Activated CD4-positive, alpha-beta T cell treated with anti-CD3 and anti-CD28 coated beads, Interleukin-10, Interleukin-2, amounts not matched to agents 100 ng/mL and 50 ng/mL, durations not matched to agents 16 hours and 8 hours (primary cell): ENCODE data around the gene BNC2.

Experiments
- DNase-seq: peaks from one replicate; pipeline ENCODE4 v3.0.0-alpha.2; 2020

The BNC2 gene

DNA sequence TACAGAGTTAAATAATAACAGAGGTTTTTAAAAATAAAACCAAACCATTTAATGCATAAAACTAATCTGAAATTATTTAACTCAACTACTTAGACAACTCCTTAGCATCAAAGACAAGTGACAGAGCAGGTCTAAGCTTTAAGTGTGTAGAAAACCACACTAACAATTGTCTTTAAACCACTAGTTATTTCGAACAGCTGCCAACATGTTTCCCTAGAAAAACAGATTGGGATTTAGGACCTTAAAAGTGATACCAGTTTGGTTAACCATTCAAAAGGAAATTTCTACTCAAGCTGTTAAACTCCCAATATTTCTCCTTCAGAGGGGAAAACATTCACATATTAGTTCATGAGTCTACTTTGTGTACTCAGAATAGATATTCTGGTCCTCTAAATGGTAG, 208.7 kb downstream of the BNC2 start:
- no peak for DNase-seq

DNA sequence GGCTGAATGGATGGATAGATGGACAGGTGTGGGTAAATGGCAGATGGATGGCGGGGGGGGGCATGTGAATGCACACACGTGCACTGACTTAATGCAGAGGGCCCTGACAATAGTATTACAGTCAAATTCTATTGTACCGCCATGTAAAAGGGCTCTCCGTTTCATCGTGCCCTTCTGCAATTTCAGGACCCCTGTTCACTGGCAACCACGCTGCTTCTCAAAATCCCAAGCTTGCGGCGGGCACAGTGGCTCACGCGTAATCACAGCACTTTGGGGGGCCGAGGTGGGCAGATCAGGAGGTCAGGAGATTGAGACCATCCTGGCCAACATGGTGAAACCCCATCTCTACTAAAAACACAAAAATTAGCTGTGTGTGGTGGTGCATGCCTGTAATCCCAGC, 211.4 kb downstream of the BNC2 start:
- DNase-seq = no peak

DNA sequence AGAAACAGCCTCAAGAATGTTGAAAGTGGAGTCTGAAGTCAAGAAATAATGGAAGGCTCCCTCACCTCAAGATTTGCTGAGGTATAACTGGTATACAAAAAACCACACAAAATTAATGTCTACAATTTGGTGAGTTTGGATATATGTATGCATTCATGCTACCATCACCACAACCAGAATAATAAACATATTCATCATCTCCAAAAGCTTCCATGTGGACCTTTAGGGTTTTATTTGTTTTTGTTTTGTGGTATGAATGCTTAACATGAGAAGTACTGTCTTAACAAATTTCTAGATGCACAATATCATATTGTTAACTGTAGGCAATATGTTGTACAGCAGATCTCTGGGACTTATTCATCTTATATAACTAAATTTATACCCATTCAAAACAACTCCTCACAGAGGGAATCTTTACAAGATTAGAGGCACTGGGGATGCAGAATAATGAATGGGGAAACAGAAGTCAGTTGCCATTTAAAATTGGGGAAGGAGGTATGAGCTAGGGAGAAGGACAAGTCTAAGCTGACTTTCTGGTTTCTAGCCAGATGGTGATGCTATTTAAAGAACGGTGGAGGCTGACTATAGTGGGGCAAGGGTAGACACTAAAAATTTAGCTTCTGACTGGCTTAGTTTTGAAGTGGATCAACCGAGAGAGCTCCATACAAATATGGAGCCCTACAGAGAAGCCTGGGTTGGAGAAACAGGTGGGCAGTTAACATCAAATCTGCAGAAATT, 213.9 kb downstream of the BNC2 start:
- no peak for DNase-seq

DNA sequence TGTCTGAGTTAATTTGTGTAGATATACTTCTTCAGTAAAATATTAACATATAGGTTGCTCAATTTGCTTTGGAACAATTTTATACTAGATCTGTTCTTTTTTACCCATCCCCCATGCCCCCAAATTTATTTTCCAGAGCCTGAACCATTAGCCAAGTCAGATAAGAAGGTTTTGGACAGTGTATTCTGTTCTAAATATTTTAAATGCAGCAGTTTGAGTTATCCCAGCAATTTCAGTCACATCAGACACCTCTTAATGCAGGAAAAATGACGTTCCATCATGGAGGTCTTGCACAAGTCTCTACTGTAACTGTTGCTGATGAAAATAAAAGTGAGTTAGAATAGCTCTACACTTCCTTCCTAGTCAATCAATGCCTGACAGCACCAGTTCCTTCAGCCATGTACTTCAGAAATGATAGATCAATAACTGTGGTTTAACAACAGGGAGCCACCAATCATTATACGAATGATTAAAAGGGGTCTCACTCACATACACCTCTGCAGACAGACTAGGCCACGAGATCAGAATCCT, 215.8 kb downstream of the BNC2 start:
- DNase-seq = no peak

DNA sequence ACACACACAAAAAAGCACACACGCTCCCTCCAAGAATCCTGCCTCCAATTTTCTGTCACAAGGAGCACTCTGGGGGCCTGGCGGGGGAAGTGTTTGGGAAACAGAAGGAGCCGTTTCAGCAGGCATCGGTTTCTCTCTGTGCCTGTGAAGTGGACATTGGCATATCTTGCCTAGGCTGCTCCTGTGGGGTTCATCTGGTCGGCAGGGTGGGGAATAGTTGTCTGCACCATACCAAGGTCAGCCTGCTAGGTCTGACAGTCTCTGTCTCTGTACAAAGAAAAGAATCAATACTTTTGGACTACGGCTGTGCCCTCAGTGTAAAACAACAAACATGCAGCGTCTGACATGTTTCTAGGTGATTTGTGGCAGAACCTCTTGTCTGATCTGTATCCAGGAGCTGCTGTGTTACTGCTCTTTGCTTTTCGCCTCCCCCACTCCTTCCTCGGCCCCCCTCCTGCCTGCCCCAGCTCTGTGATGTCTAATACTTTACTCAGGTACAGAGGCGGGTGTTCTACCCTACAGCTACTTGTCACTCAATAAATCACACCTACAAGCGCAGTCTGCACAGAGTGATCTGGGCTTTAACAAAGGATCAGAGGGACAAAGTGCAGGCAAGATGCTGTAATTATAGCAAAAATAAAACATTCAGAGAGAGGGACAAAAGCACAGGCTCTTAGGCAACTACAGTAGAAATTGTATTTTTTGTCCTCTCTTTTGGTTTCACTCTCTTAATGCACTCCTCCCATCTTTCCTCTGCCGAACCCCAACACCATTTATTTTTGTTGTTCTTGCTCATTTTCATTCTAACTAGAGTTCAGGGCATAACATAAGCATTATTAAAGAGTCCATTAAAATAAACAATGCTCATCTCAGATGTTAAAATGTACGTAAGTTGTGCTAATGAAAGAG, 216.7 kb downstream of the BNC2 start:
- DNase-seq = no peak

DNA sequence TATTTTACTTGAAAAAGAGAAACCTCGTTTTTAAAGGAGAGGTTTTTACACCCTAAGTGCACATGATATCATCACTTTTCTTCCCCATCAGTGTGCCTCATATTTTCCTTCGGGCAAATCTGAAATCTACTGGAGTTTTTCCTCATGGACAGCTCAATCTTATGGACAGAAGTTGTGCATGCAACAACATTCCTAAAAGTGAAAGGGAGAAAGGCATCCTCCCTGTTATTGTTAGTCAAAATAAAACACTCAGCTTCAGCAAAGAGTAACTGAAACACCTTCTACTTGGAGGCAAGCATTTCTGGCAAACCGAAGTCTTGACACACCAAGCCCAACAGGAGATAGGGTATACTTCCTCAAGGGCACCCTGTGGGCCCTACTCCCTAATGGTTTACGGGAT, 217.9 kb downstream of the BNC2 start:
- DNase-seq = no peak

DNA sequence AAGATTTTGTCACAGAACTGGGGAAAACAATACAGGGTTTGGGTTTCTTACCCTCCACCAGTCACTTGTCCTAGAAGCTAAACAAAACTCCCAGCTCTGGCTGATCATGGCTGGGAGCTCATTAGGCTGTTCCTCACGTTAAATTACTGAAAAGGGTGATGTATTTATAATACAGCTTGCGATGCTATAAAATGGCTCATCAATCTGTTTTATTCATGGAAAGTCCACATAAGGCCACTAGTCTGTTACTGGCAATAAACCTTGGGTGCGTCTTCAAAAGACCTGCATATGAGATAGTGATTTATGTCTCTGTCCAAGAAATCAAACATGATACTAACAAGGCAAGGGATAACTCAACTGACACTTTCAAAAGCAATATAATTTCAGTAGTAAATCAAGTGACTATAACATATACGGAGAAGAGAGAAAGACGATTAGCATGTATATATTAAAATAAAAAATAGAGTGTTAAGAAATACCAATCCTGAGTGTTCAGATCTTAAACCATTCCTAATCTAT, 219.0 kb downstream of the BNC2 start:
- no peak for DNase-seq

DNA sequence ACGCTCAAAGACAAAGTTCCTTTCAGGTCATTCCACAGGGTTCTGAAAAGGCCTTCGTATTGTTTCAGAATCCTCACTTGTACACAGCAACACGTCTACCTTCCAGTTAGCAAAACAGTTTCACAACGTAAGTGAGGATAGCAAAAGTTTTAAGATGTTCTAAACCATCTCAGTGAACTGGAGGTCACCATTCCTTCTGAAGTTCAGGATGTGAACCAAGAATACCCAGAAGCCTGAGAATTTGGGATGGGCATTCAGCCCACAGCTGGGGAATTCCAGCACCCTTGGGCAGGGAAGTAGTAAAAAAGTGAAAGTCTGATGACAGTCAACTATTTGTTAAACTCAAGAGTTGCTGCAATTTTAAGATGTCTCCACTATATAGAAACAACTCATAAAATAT, 224.5 kb downstream of the BNC2 start:
- DNase-seq = no peak

DNA sequence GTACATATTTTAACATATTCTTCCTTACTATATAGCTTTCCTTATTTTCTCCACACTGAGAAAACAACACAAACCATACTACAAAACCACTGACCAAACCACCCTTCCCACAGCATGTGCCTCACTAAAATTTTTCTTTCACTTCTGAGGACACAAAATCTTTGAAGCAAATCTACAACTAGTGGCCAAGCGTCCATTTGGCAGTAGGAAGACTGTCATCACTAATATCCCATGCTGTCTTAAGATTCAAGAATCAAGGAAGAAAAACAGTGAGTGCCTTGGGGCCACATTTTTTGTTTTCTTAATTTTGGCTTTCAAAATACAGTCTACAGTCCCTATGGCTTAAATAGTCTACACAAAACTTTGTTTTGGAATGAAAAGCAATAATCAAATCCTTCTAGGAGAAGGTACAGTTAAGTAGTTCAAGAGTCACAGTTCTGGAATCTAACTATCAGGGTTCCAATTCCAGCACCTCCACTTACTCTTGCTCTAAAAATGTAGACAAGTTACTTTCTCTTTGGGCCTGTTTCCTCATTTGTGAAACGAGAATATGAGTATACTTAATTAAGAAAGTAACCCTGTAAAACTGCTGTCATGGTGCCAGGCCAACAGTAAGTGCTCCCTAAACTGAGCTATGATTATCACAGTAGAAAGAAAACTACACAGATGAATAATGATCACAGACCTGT, 227.9 kb downstream of the BNC2 start:
- DNase-seq = no peak

DNA sequence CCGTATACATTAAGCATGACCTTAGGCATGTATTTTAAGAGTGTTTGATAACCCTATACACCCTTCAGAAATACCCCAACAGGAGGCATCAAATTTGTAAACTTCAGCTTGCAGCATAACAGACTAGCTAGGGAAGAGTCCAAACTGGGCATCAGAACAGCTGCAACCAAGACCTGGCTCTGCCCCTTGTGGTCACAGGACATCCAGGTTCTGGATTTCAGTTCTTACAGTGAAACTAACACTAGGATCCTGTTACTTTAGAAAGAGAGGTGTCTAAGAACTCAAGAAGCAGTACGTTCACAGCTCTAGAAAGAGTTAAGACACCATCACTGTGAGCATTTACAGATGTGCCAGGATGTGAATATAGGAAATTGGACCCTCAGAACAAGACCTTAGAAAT, 229.8 kb downstream of the BNC2 start:
- no peak for DNase-seq

DNA sequence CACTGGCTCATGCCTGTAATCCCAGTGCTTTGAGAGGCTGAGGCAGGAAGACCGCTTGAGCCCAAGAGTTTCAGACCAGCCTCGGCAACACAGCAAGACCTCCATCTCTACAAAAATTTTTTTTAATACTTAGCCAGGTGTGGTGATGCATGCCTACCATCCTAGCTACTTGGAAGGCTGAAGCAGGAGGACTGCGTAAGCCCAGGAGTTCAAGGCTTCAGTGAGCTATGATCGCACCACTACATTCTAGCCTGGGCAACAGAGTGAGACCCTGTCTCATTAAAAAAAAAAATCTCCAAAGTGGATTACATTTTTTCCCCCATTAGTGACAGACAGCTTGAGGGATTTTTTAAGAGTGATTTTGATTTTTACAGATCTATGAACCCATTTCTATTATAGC, 230.8 kb downstream of the BNC2 start:
- DNase-seq = no peak

DNA sequence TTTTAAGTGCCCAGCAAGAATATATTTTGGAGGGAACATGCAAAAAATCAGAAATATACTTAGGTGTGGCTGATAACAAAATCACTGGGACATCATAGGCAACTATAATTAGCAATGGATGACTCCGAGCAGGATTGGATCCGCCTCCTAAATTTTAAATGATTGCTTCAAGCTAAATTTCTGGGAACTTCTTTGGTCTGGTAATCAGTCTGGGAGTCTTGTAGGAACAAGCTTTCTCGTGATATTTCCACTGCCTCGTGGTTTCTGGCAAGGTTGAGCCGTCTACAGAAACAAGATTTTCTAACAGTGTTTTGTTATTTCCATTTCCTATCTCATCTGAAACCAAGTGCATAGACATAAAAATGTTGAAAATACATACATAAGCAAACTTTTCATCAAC, 232.6 kb downstream of the BNC2 start:
- no peak for DNase-seq

DNA sequence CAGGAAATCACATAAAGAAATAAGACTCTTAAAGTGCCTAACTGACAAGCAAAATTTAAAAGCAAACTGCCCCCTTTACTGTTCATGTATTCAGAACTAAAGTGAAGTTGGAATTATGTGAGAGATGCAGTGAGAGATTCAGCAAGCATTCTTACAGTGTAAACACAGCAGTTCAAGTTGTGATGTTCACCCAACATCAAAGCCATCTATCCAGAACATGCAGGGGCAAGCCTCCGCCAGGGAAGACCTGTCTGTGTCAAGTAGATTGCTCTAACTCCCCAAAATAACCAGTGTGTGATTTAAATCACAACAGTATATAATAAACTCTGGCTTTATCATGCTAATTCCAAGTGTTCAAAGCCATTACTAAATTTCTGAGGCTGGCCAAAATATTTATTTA, 233.3 kb downstream of the BNC2 start:
- DNase-seq = no peak

DNA sequence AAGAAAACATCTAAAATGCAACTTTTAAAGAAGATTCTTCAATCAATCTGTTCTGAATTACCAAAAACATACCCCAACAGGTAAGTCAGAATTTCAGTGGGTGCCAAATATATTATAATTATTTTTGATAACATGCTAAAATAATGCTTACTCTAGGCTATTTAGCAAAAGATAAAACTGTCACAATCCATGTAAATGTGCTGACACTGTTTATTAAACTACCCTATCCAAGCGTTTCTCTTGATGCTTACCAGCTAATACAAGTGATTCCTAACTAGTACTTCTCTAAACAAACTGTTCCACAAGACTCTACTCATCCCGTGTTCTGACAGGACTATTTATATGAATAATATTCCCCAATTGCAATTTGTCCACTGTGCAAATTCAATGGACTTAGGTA, 236.7 kb downstream of the BNC2 start:
- no peak for DNase-seq

DNA sequence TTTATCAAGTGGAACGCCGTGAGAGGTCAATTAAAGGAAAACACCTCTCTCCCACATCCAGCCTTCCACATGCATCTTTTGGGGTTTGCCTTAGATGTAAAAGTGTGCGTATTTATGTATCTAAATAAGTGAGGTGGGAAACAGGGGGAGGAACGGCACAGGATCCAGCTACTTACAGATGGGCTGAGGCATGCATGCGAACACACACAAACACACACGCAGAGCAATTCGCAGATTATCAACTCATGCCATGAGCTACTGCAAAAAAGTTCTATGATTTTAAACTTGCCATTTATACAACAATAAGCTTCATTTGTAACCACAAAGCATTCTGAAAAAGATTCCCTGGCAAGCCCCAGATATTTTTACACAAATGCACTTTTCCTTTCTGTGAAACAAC, 242.1 kb downstream of the BNC2 start:
- DNase-seq = no peak

DNA sequence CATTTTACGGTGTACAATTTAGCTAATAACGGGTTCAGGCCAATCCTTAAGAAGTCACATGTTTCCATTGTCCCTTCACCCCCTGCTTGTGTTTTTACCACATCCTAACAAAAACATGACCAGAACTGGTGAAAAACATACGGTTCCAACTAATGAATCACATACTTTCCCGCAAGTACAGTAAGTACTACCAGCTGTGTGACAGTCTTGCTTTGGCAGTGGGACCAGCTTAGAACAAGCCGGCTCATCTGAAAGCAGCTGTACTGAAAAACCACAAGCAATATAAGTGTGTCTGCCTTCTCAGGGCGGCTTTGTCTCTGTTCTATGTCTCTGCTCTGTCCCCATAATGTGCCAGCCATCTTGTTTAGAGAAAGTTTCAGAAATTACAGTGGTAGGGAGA, 242.5 kb downstream of the BNC2 start:
- no peak for DNase-seq

DNA sequence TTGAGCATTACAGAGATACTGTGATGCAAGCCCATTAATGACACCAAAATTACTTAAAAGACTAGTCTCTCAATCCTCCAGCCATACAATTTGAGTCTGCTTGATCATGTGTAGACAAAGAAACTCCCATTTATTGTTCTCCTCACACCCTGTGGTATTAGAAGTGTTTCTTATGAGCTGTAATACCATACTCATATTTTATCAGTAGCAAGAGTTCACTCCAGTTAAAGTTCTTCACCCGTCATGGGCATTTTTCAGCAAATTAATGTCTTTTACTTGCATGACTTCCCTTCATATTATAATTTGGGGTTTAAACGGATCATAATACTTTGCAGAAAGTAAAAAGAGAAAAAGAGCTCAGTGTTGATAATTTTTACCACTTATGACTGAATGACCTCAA, 242.9 kb downstream of the BNC2 start:
- no peak for DNase-seq

DNA sequence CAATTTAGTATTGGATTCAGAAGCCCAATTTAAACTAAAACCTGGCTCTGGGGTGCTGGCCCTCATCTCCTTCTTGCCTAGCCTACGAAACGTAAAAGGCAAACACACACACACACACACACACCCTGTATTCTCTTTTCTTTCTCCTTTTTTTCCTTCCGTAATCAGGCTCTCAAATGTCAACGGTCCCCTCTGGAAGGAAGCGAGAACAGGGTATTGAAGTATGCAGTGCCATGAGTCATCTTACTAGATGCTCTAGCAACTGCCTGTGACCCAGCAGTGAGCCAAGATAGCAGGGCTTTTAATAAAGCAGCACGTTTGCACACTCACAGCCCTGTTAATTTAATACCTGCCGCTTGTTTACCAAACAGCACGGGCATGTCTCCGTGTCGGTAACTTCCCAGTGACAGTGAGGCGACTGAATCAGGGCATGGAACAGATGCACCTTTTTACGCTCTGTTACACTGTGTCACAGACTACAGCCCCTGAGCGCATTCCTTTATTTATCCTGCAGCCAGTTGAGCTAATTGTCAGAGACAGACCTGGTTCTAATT, 243.8 kb downstream of the BNC2 start:
- DNase-seq = no peak

DNA sequence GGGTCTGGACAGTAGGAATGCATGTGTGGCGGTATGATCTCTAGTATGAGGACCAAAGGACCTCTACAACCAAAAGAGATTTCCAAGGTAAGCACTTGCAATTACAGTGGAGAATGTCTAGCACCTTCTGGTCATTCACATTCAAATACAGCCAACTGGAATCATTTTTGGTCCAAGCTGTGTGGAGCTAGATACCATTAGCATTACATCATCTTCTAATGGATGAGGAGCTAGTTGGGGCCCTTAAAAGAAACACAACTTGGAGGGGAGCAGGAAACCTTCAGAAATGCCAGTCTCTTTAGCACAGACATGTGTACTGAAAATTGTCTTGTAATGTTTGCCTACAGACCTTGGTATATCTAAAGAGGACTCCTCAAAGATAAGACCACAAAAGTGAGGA, 244.7 kb downstream of the BNC2 start:
- no peak for DNase-seq

DNA sequence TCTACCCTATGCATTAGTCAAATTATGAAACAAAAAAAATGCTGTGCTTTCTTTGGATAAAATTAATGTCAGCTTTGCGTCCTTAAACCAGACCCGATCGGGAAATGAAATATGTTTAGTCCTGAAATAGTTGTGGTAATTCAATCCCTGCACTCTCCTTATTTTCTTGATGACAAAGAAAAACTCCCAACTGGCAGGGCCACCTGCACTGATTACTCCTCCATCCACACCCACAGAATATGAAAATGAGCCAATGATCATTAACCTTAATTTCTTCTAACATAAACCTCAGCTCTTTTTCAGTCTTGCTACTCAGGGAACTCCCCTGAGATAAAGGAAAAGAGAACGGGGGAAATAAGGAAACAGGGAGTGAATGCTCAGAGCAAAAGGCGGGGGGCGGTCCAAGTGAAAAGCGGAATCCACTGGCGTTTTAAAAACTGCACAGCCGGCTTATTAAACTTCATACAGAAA, 245.3 kb downstream of the BNC2 start:
- no peak for DNase-seq

DNA sequence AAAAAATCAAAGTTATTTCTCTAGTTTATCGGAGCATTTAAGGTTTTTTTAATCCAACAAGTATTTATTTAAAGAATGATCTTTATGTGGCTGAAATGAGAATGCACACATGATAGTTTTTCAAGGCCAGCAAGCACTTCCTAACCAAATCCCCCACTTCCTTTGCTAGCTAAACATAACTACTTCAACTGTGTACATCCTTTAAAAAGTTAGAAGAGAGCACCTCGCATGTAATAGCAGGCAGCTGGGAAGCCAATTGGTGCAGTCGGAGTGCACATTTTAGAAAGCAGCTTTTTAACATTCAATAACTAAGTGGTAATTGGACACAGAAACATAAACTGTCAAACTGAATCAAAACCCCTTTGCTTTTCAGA, 245.7 kb downstream of the BNC2 start:
- no peak for DNase-seq

DNA sequence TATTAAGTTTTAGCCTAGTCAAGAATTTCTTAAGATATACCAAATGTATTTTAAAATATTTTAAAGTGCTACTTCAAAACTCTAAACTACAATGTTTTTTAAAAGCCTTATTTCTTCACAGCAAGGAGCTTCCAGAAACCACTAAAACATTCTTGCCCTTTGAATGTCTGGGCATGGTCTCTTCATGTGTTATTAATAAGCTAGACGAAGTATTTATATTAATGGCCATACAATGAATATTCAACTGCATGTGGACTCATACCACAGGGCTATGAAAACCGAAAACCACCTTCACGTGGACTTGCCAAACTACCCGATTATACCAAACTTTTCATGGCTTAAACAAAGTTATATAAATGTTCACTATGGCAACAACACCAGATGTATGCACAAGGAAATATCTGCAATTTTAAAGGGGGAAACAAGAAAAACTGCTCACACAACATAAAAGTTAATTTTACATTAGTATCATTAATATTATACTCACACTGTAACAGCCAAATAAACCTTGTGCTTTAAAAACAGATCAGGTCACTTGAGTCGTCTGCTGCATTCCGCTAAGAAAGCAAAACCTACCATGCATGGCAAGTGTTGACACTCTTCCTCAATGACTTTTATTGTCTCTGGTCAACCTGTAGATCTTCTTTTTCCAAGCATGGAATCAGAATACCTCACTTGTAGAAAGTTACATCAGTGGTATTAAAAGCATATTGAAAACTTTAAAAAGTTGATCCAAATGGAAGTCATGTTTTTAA, 246.3 kb downstream of the BNC2 start:
- DNase-seq = no peak
